Measurements from ENCODE around the gene DBNL. TPM values are rescaled to one million over a fixed set of nuclear protein-coding genes. Genes with fewer than 3 reads are reported as not detected.

The DBNL gene
- total and polyA plus RNA-seq, 2 of the 13 experiments (the other 11 are each of a cell fraction or from before 2014, with no cell fraction given) = 20.8 to 35.1 TPM

DNA sequence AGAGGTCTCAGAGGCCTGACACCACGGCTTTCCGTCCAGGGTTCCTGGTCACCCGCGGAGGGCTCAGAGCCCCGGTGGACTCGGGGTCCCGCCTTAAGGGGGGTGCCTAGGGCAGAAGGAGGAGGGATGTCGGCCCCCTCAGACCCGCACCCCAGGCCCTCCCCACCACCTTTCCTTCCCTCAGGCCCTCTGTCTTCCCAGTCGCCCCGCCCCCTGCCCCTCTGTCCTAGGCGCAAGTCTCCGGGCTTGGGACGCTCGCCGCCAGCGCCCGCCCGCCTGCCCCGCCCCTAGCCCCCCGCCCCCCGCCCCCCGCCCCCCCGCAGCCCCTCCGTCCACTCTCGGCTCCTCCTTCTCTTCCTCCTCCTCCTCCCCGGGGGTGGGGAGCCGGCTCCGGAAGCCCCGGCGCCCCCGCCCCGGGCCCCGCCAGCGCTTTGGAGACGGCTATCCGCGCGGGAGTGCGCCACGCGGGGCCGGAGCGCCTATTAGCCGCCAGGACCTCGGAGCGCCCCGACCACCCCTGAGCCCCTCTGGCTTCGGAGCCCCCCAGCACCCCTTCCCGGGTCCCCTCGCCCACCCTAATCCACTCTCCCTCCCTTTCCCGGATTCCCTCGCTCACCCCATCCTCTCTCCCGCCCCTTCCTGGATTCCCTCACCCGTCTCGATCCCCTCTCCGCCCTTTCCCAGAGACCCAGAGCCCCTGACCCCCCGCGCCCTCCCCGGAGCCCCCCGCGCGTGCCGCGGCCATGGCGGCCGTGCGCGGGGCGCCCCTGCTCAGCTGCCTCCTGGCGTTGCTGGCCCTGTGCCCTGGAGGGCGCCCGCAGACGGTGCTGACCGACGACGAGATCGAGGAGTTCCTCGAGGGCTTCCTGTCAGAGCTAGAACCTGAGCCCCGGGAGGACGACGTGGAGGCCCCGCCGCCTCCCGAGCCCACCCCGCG lies 59.7 kb downstream of the DBNL start, which contains the start of gene AEBP1:
Gene AEBP1, plus strand, starts transcription at position 423 of the 937 bp plus-strand sequence. Its CDS starts 321 bp downstream, at position 744.
- no peak within 1 kb of the TSS for H3K4me2 ChIP-seq (ENCODE audit: low read depth, low read length)
- no peak for DNase-seq (ENCODE audit: low spot score)
- no peak within 1 kb of the TSS for H2AFZ ChIP-seq (ENCODE audit: low read length)
- no peaks in the 10 kb centered on the region for H3K9me3 ChIP-seq (ENCODE audit: low read length)
- 64% methylated on average over 72 of the region's 87 CpGs for WGBS (ENCODE audit: low lambda C conversion rate)
- FAIRE-seq = no peak
- no TSS peak for BruUV-seq (replicated peaks)
- H3K27me3 ChIP-seq (ENCODE audit: control insufficient read depth in 1 of 2, insufficient read depth in 2 of 2, low read length in 2 of 2) = peaks cover 10 to 45% of the 10 kb centered on the region in 2 experiments; a peak in 4 of 5 replicates
- H3K9ac ChIP-seq (ENCODE audit: insufficient read depth, low read depth, low read length) = no peak within 1 kb of the TSS
- no peak within 1 kb of the TSS for H3K4me3 ChIP-seq (replicated peaks in 1 of 3; ENCODE audit: insufficient read depth in 1 of 3, low read depth in 2 of 3, low read length in 3 of 3)
- H3K36me3 ChIP-seq (replicated peaks in 1 of 2; ENCODE audit: control insufficient read depth in 1 of 2, insufficient read depth in 2 of 2, low read length in 2 of 2) = no peaks in the 10 kb centered on the region
- intact Hi-C loops (cut with micrococcal nuclease; ENCODE audit: unreplicated experiment) (no loop called here), in situ Hi-C loops (cut with HindIII; ENCODE audit: extremely low pct_ligation_motif_present, low pct_unique_long_range_greater_than_20kb) (no loop called here)
- TF ChIP-seq ZNF557 (CRISPR knock-in tag; IDR thresholded peaks at IDR 0.05) (no peak), ZBTB7B (CRISPR knock-in tag; IDR thresholded peaks at IDR 0.05) (no peak), ZNF567 (CRISPR knock-in tag; IDR thresholded peaks at IDR 0.05; ENCODE audit: borderline replicate concordance) (no peak), SRY (CRISPR knock-in tag; IDR thresholded peaks at IDR 0.05) (no peak), NFE2 (CRISPR knock-in tag; IDR thresholded peaks at IDR 0.05) (no peak), ZFP41 (CRISPR knock-in tag; IDR thresholded peaks at IDR 0.05; ENCODE audit: borderline replicate concordance) (no peak), ZNF616 (CRISPR knock-in tag; IDR thresholded peaks at IDR 0.05; ENCODE audit: low read depth) (no peak), GTF2F1 (IDR thresholded peaks at IDR 0.05; ENCODE audit: low read length) (no peak), ZNF205 (CRISPR knock-in tag; IDR thresholded peaks at IDR 0.05) (no peak)
- TF ChIP-seq, protein P1, sequence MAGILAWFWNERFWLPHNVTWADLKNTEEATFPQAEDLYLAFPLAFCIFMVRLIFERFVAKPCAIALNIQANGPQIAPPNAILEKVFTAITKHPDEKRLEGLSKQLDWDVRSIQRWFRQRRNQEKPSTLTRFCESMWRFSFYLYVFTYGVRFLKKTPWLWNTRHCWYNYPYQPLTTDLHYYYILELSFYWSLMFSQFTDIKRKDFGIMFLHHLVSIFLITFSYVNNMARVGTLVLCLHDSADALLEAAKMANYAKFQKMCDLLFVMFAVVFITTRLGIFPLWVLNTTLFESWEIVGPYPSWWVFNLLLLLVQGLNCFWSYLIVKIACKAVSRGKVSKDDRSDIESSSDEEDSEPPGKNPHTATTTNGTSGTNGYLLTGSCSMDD (CRISPR knock-in tag; IDR thresholded peaks at IDR 0.05) = no peak
- TF ChIP-seq, protein P2, sequence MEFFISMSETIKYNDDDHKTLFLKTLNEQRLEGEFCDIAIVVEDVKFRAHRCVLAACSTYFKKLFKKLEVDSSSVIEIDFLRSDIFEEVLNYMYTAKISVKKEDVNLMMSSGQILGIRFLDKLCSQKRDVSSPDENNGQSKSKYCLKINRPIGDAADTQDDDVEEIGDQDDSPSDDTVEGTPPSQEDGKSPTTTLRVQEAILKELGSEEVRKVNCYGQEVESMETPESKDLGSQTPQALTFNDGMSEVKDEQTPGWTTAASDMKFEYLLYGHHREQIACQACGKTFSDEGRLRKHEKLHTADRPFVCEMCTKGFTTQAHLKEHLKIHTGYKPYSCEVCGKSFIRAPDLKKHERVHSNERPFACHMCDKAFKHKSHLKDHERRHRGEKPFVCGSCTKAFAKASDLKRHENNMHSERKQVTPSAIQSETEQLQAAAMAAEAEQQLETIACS (CRISPR knock-in tag; IDR thresholded peaks at IDR 0.05) = no peak
- TF ChIP-seq, protein P3, sequence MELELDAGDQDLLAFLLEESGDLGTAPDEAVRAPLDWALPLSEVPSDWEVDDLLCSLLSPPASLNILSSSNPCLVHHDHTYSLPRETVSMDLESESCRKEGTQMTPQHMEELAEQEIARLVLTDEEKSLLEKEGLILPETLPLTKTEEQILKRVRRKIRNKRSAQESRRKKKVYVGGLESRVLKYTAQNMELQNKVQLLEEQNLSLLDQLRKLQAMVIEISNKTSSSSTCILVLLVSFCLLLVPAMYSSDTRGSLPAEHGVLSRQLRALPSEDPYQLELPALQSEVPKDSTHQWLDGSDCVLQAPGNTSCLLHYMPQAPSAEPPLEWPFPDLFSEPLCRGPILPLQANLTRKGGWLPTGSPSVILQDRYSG (CRISPR knock-in tag; IDR thresholded peaks at IDR 0.05) = no peak
- TF ChIP-seq, protein P4, sequence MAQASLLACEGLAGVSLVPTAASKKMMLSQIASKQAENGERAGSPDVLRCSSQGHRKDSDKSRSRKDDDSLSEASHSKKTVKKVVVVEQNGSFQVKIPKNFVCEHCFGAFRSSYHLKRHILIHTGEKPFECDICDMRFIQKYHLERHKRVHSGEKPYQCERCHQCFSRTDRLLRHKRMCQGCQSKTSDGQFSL (CRISPR knock-in tag; IDR thresholded peaks at IDR 0.05) = no peak
- TF ChIP-seq, protein P5, sequence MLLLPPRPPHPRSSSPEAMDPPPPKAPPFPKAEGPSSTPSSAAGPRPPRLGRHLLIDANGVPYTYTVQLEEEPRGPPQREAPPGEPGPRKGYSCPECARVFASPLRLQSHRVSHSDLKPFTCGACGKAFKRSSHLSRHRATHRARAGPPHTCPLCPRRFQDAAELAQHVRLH (CRISPR knock-in tag; IDR thresholded peaks at IDR 0.05; ENCODE audit: borderline replicate concordance, low read depth) = no peak
- H3K27ac ChIP-seq (ENCODE audit: extremely low read length, insufficient read depth, low read length) = no peak within 1 kb of the TSS
- H3K79me2 ChIP-seq (ENCODE audit: insufficient read depth, low read length) = no peaks in the 10 kb centered on the region
- POLR2A ChIA-PET = no interaction called here
- H4K20me1 ChIP-seq (ENCODE audit: insufficient read depth, low read length) = no peaks in the 10 kb centered on the region
- no peak for ATAC-seq
- H3K4me1 ChIP-seq (ENCODE audit: insufficient read depth, low read length) = peaks cover 39% of the 10 kb centered on the region
- CTCF ChIA-PET (ENCODE audit: low intra/inter-chr PET ratio, low total read pairs) = no interaction called here
